Measurements from ENCODE around the gene PCLAF. TPM values are rescaled to one million over a fixed set of nuclear protein-coding genes. Genes with fewer than 3 reads are reported as not detected.

The PCLAF gene
- total RNA-seq, 1 experiment from 2014 or later = 93.5 TPM

DNA sequence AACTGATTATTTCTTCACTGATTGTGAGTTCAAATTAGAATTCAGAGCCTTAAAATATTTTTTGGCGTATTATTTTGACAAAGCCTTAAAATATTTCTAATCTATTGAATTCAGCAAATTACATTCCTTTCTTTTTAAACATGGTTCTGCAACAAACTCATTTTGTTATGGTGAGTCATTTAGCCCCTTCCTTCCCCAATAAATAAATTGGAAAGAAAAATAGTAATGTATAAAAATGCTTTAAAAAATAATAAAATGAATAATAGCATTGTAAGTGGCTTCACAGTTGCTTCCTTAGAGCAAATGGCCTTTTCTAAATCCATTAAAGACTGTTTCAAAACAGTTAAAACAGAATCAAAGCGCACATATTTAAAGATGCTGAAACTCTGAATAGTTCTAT lies 37.4 kb downstream of the PCLAF start:
- H3K4me1 ChIP-seq (ENCODE audit: control insufficient read depth in 1 of 2, insufficient read depth in 2 of 2, low read length in 2 of 2) = peaks cover 0 to 4% of the 10 kb centered on the region in 2 experiments; a peak in 2 of 4 replicates
- TF ChIP-seq ELF1 (IDR thresholded peaks at IDR 0.05; ENCODE audit: borderline replicate concordance, low read depth) (no peak), CEBPB (IDR thresholded peaks at IDR 0.05; ENCODE audit: low read depth) (no peak), ZFX (IDR thresholded peaks at IDR 0.05) (no peak), JUND (IDR thresholded peaks at IDR 0.05) (no peak), TCF7L2 (IDR thresholded peaks at IDR 0.05; ENCODE audit: borderline replicate concordance, extremely low read depth, insufficient read depth, insufficient read length) (no peak), YY1 (IDR thresholded peaks at IDR 0.05; ENCODE audit: extremely low read depth, insufficient replicate concordance, low read depth, low read length) (no peak), RAD21 (IDR thresholded peaks at IDR 0.05; ENCODE audit: low read depth) (no peak), FOSL1 (IDR thresholded peaks at IDR 0.05; ENCODE audit: low read depth) (no peak), SP1 (IDR thresholded peaks at IDR 0.05; ENCODE audit: low read depth) (no peak), EZH2 (IDR thresholded peaks at IDR 0.05) (no peak), POLR2A (IDR thresholded peaks at IDR 0.05; ENCODE audit: borderline replicate concordance, extremely low read depth, insufficient read depth, insufficient read length) (no peak), SRF (IDR thresholded peaks at IDR 0.05; ENCODE audit: low read depth) (no peak), EGR1 (IDR thresholded peaks at IDR 0.05; ENCODE audit: low read depth) (no peak), EZH2phosphoT487 (IDR thresholded peaks at IDR 0.05; ENCODE audit: borderline replicate concordance) (no peak), CBX3 (IDR thresholded peaks at IDR 0.05; ENCODE audit: low read depth) (no peak)
- TF ChIP-seq, protein P1, sequence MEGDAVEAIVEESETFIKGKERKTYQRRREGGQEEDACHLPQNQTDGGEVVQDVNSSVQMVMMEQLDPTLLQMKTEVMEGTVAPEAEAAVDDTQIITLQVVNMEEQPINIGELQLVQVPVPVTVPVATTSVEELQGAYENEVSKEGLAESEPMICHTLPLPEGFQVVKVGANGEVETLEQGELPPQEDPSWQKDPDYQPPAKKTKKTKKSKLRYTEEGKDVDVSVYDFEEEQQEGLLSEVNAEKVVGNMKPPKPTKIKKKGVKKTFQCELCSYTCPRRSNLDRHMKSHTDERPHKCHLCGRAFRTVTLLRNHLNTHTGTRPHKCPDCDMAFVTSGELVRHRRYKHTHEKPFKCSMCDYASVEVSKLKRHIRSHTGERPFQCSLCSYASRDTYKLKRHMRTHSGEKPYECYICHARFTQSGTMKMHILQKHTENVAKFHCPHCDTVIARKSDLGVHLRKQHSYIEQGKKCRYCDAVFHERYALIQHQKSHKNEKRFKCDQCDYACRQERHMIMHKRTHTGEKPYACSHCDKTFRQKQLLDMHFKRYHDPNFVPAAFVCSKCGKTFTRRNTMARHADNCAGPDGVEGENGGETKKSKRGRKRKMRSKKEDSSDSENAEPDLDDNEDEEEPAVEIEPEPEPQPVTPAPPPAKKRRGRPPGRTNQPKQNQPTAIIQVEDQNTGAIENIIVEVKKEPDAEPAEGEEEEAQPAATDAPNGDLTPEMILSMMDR (IDR thresholded peaks at IDR 0.05 in 2 of 3, conservative IDR thresholded peaks at IDR 0.05 in 1 of 3; ENCODE audit: borderline replicate concordance in 1 of 3, insufficient read depth in 1 of 3, low read depth in 2 of 3, low read length in 2 of 3) = no peak
- TF ChIP-seq, protein P2, sequence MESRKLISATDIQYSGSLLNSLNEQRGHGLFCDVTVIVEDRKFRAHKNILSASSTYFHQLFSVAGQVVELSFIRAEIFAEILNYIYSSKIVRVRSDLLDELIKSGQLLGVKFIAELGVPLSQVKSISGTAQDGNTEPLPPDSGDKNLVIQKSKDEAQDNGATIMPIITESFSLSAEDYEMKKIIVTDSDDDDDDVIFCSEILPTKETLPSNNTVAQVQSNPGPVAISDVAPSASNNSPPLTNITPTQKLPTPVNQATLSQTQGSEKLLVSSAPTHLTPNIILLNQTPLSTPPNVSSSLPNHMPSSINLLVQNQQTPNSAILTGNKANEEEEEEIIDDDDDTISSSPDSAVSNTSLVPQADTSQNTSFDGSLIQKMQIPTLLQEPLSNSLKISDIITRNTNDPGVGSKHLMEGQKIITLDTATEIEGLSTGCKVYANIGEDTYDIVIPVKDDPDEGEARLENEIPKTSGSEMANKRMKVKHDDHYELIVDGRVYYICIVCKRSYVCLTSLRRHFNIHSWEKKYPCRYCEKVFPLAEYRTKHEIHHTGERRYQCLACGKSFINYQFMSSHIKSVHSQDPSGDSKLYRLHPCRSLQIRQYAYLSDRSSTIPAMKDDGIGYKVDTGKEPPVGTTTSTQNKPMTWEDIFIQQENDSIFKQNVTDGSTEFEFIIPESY (IDR thresholded peaks at IDR 0.05; ENCODE audit: extremely low read depth, insufficient replicate concordance, low read length) = no peak
- TF ChIP-seq, protein P3, sequence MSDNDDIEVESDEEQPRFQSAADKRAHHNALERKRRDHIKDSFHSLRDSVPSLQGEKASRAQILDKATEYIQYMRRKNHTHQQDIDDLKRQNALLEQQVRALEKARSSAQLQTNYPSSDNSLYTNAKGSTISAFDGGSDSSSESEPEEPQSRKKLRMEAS (IDR thresholded peaks at IDR 0.05) = no peak
- TF ChIP-seq, protein P4, sequence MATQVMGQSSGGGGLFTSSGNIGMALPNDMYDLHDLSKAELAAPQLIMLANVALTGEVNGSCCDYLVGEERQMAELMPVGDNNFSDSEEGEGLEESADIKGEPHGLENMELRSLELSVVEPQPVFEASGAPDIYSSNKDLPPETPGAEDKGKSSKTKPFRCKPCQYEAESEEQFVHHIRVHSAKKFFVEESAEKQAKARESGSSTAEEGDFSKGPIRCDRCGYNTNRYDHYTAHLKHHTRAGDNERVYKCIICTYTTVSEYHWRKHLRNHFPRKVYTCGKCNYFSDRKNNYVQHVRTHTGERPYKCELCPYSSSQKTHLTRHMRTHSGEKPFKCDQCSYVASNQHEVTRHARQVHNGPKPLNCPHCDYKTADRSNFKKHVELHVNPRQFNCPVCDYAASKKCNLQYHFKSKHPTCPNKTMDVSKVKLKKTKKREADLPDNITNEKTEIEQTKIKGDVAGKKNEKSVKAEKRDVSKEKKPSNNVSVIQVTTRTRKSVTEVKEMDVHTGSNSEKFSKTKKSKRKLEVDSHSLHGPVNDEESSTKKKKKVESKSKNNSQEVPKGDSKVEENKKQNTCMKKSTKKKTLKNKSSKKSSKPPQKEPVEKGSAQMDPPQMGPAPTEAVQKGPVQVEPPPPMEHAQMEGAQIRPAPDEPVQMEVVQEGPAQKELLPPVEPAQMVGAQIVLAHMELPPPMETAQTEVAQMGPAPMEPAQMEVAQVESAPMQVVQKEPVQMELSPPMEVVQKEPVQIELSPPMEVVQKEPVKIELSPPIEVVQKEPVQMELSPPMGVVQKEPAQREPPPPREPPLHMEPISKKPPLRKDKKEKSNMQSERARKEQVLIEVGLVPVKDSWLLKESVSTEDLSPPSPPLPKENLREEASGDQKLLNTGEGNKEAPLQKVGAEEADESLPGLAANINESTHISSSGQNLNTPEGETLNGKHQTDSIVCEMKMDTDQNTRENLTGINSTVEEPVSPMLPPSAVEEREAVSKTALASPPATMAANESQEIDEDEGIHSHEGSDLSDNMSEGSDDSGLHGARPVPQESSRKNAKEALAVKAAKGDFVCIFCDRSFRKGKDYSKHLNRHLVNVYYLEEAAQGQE (IDR thresholded peaks at IDR 0.05; ENCODE audit: low read depth) = no peak
- TF ChIP-seq, protein P5, sequence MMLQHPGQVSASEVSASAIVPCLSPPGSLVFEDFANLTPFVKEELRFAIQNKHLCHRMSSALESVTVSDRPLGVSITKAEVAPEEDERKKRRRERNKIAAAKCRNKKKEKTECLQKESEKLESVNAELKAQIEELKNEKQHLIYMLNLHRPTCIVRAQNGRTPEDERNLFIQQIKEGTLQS (IDR thresholded peaks at IDR 0.05) = no peak
- no peak overlapping the region for H3K27ac ChIP-seq (ENCODE audit: low read depth, low read length)
- no peak overlapping the region for H3K9ac ChIP-seq (ENCODE audit: low read length)
- peaks cover 3% of the 10 kb centered on the region; the same call in 1 of the 2 replicates for H4K20me1 ChIP-seq (ENCODE audit: insufficient read depth)
- RAD21 ChIA-PET (ENCODE audit: low non-redundant PET in 1 of 2, low total read pairs in 2 of 2, uncharacterized antibody in 2 of 2, unreplicated experiment in 2 of 2) = no interaction called here
- H3K4me2 ChIP-seq (ENCODE audit: low read length) = no peak overlapping the region
- H3K27me3 ChIP-seq (ENCODE audit: insufficient read depth, low read length) = no peaks in the 10 kb centered on the region
- no peaks in the 10 kb centered on the region for H3K9me3 ChIP-seq (ENCODE audit: control insufficient read depth in 1 of 2, insufficient read depth in 1 of 2, low read depth in 1 of 2, low read length in 2 of 2)
- peaks cover 49% of the 10 kb centered on the region for H3K79me2 ChIP-seq (ENCODE audit: insufficient read depth, low read length)
- ATAC-seq (no peak), DNase-seq (ENCODE audit: low read depth, low spot score) (no peak)
- H3K36me3 ChIP-seq (ENCODE audit: control insufficient read depth in 1 of 2, insufficient read depth in 2 of 2, low read length in 2 of 2) = 0 out of 4 replicates have a peak, but pooled peaks cover 0 to 2% of the 10 kb centered on the region in 2 experiments
- no peaks in the 10 kb centered on the region for H3K9me2 ChIP-seq (ENCODE audit: insufficient read depth)
- BruUV-seq (replicated peaks) = no TSS peak
- H3K4me3 ChIP-seq (replicated peaks in 1 of 2; ENCODE audit: low read depth in 1 of 2, low read length in 2 of 2) = no peak overlapping the region
- H2AFZ ChIP-seq (ENCODE audit: low read depth, low read length, poor library complexity, severe bottlenecking) = no peak overlapping the region
- CTCF ChIA-PET = no interaction called here
- POLR2A ChIA-PET = no interaction called here
- intact Hi-C loops (cut with micrococcal nuclease) = no loop called here
